Gastrocnemius medialis (tissue), 4 donors: ENCODE results near the gene SPEM2.

Experiments used
- POLR2A ChIP-seq, 2 donors: fragments of 450-650 bp; IDR thresholded peaks; one replicate each; pipeline ENCODE4 v1.6.1; 2017; ENCODE audit warnings: antibody characterized with exemption in 2 of 2, mild to moderate bottlenecking in 2 of 2, moderate library complexity in 2 of 2
- TF ChIP-seq, protein P1 (sequence below), 5 experiments: fragments of 450-650 bp in 3 of 5; fragments of 200-600 bp in 2 of 5; sonication (generic) in 2 of 5; IDR thresholded peaks in 4 of 5; conservative IDR thresholded peaks in 1 of 5; 1 replicate in 4 of 5; 2 replicates in 1 of 5; pipeline ENCODE4 v1.5.1; 2016 to 2019; ENCODE audit warnings: antibody characterized with exemption in 5 of 5, mild to moderate bottlenecking in 3 of 5, moderate library complexity in 3 of 5

DNA sequence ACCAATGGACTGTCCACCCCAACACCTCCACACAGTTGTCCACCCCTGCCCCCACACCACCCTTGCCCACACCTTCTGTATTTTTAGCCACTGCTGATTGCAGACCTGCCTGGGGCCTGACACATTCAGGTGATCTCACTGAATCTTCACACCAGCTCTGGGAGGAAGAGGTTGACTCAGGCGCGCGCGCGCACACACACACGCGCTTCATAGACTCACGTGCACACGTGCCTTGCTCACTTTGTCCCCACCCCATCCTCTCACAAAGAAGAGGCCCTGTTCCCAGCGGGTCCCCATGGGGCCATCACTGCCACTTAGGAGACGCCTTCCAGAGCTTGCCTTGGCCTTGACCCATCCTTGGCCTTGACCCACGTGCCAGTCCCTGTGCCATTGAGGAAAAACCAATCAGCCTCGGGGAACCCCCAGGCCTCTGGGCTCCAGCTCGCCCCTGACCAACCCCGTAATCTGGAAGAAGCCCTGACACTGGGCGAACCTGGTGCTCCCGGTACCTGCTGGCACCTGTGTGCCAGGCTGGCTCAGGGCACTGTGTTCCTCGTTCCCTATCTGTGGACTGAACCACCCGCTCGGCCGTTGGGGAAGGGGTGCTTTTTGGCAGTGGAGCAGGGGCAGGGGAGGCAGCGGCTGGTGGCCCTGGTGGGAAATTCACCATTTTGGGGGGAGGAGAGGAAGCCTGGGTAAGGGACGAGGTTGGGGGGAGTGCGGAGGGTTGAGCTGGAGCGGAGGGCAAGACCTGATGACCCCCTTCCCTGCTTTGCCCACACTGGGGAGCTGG lies 14.6 kb upstream of the SPEM2 start:
- TF ChIP-seq, protein P1, sequence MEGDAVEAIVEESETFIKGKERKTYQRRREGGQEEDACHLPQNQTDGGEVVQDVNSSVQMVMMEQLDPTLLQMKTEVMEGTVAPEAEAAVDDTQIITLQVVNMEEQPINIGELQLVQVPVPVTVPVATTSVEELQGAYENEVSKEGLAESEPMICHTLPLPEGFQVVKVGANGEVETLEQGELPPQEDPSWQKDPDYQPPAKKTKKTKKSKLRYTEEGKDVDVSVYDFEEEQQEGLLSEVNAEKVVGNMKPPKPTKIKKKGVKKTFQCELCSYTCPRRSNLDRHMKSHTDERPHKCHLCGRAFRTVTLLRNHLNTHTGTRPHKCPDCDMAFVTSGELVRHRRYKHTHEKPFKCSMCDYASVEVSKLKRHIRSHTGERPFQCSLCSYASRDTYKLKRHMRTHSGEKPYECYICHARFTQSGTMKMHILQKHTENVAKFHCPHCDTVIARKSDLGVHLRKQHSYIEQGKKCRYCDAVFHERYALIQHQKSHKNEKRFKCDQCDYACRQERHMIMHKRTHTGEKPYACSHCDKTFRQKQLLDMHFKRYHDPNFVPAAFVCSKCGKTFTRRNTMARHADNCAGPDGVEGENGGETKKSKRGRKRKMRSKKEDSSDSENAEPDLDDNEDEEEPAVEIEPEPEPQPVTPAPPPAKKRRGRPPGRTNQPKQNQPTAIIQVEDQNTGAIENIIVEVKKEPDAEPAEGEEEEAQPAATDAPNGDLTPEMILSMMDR (IDR thresholded peaks at IDR 0.05 in 4 of 5, conservative IDR thresholded peaks at IDR 0.05 in 1 of 5): no peak
- no peak for TF ChIP-seq POLR2A (IDR thresholded peaks at IDR 0.05)
